HG03378 (cell line): ENCODE measurements around the gene SHISA5.
A peak's percentile ranks its signal among the peaks of the same experiment; 100 is the strongest.
"Not testable (repeated sequence)": the region's sequence is repeated elsewhere in the genome, so short reads cannot be mapped to it uniquely, and the experiment has no call there.

Source experiments
- ATAC-seq: cut with Tn5 transposase; IDR thresholded peaks from one replicate; pipeline ENCODE4 v1.9.1; 2021; ENCODE audit warnings: mild to moderate bottlenecking, moderate library complexity; ENCODE audit not compliant: unreplicated experiment

The SHISA5 gene

GRCh38 chr3:48461767-48462166 is 42.2 kb downstream of the SHISA5 start:
- not testable (repeated sequence) for ATAC-seq

- no peak for ATAC-seq
These were observed 43.5 kb downstream of the SHISA5 start for GRCh38 chr3:48460517-48460902.

- ATAC-seq: no peak
These were observed 44.0 kb downstream of the SHISA5 start for GRCh38 chr3:48459773-48460516.

DNA sequence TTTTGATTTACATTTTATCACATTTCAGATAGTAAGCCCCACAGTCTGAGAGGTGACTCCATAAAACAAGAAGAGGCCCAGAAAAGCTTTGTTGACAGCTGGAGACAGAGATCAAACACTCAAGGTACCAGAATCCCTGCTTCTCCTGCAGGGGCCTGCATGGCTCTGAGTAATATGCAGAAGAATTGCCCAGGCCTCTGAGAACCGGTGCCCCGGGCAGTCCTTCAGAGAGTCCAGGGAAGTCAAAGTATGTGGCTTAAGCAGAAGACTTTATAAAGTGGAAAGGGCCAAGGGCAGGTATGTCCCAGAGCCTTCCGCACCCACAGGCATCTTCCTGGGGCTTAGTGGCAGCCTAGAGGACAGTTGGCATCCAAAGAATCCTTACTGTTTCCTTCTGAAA is 44.6 kb downstream of the SHISA5 start:
- no peak for ATAC-seq

DNA sequence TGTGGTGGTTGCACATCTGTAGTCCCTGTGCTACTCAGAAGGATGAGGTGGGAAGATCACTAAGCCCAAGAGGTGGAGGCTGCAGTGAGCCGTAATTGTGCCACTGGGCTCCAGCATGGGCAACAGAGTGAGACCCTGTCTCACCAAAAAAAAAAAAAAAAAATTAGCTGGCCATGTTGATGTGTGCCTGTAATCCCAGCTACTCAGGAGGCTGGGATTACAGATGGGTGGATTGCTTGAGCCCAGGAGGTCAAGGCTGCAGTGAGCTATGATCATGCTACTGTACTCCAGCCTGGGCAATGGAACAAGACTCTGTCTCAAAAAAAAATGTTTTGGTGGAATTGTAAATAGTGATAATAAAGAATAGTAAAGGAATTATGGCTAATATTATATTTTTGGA is 47.5 kb downstream of the SHISA5 start:
- no peak for ATAC-seq

DNA sequence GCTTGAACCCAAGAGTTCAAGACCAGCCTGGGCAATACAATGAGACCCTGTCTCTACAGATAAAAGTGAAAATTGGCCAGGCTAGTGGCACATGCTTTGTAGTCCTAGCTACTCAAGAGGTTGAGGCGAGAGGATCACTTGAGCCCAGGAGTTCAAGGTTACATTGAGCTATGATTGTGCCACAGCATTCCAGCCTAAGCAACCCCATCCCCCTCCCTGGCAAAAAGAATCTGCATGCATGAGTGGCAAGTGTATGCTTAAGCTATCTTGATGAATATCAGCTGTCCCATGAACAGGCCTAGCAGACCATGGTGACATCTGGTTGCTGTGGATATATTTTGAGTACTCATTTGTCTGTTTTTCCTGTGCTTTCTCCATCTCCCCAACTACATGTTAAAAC is 52.7 kb downstream of the SHISA5 start:
- no peak for ATAC-seq

DNA sequence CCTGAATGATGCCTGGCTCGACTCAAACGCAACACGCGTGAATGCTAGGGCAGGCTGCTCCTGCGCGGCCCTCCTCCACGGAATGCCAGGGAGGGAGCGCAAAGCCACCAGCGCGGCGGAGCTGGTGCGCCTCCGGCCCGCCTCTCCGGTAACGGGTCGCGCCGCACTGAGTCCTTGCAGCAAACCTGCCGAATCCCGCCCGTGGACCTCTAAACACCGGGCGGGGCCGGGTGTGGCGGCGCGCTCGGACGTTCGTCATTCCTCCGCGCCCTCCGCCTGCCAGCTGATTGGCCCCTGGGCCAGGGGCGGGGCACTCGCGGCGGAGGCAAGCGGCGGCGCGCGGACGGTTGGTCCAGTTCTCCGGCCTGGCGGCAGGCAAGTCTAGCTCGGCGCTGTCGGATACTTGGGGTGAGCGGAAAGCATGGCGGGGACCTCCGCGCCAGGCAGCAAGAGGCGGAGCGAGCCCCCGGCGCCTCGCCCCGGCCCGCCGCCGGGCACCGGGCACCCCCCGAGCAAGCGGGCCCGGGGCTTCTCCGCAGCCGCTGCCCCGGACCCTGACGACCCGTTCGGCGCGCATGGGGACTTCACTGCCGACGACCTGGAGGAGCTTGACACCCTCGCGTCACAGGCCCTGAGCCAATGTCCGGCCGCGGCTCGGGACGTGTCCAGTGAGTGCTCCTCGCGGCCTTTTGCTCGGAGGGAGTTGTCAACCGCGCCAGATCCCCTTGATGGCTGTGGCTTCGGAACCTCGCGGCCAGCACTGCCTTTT is 57.4 kb downstream of the SHISA5 start, which contains the start of gene ATRIP:
ATRIP (plus strand) TSS at position 313 of the 769 bp plus-strand sequence; CDS start at position 422, 109 bp downstream.
- peak; percentile 67 for ATAC-seq

- peak; percentile 12 for ATAC-seq
These were observed 57.9 kb downstream of the SHISA5 start for GRCh38 chr3:48446043-48446424.

DNA sequence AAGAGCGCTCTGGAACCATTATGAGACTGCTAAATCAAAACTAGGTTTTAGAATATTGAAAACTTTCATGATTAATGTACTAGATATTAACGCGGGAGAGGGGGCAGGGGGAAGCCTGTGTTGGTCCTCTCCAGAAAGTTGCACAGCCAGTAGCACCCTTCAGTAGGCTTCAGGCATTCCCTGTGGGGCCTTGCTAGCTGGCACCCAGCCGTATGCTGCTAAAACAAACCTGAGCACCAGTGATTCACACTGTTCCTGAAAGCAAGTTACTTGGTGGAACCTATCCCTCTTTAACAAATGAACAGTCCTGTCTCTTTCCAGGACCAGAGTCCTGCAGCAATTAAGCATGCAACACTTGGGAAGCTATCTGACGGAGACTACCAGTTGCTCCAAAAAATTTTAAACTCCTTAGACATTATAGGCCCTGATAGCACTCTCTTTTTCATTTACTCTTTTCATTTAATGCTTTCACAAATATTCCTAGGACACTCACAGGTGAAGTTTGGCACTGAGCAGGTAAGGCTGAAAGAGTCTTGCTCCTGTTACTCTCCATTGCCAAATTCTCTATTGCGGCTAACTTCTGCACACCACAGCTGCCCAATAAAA is 58.6 kb downstream of the SHISA5 start:
- ATAC-seq: no peak

DNA sequence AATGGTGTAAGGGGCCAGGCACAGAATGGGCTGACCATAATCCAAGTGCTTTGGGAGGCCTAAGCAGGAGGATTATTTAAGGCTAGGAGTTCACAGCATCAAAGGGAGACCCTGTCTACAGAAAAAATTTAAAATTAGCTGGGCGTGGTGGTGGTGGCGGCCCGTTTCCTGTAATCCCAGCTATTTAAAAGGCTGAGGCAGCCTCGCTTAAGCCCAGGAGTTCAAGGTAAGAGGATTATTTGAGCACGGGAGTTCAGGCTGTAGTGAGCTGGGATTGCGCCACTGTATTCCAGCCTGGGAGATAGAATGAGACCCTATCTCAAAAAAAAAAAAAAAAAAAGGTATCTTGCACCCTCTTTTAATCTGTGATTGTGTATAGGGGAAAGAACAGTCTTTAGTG is 62.0 kb downstream of the SHISA5 start:
- ATAC-seq: no peak

DNA sequence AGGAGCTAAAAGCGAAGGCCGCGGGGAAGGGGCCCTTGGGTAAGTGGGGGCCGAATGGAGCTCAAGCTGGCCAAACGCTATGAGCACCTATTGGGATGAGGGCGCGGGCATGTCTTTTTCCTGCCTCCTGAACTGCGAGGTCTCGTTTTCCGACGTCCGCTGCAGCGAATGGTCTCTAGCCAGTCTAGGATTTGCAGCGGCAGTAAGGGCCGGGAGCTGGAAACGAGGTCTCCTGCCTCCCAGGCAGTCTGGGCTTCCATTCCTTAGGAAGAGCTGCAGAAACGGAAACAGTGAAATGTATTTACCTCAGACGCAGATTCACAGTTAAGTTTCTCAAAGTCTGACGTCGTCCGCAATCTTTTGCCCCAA is 63.4 kb downstream of the SHISA5 start:
- no peak for ATAC-seq

GRCh38 chr3:48439820-48440589 is 64.0 kb downstream of the SHISA5 start, which contains the start of the genes CCDC51 and TMA7:
Gene CCDC51 (minus strand): TSS chr3:48440119. CDS start chr3:48435128, 4,991 bp downstream.
Gene TMA7 (plus strand): TSS chr3:48440257. CDS start chr3:48440297, 40 bp downstream.
- ATAC-seq: peak; percentile 89

DNA sequence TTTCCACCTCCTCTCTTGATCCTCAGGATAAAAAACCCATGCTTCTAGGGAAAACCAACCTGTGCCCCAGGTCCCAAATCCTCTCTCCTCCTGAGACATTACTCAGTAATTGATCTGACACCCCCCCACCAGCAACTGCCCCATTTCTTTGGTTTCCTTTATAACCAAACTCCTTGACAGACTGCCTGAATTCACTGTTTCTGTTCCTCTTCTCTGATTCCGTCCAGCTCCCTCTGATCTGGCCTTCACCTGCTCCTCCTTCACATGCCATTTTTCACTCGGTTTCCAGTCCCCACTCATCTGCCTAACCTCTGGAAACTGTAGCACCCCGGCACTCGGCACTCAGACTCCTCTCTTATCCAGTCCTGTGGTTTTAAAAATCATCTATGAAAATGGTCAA is 66.2 kb downstream of the SHISA5 start:
- no peak for ATAC-seq

GRCh38 chr3:48436855-48437254 is 67.1 kb downstream of the SHISA5 start:
- ATAC-seq: no peak

- ATAC-seq: no peak
These were observed 67.5 kb downstream of the SHISA5 start for GRCh38 chr3:48436477-48436787.

- no peak for ATAC-seq
These were observed 68.0 kb downstream of the SHISA5 start for GRCh38 chr3:48435774-48436476.

- no peak for ATAC-seq
These were observed 68.8 kb downstream of the SHISA5 start for GRCh38 chr3:48435223-48435595.

DNA sequence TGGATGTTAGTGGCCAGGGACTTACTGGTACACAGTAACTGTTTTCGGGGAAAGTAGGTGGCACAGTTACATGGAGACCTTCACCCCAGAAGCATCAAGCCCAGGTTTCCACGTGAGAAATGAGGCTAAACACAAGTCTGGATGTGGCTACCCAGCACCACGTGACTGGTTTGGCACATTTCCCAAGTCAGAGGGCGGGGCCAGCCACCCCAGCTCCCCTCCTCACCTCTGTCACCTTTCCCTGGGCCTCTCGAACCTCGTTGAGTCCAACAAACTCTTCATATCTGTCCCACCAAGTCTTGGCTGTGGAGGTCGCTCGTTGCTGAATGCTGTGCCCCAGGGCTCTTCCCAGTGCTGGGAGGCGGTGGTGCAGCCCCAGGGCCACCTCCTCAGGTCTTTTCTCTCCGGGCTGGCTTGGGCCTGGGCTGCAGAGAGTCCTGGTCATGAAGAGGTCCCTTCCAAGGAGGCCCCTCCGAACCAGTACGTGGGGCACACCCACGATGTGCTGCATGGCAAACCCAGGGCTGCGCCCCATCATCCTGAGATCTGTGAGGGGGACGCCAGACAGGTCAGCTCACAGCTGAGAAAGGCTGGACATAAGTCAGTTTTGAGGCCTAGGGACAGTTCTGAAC is 69.3 kb downstream of the SHISA5 start:
- ATAC-seq: no peak

DNA sequence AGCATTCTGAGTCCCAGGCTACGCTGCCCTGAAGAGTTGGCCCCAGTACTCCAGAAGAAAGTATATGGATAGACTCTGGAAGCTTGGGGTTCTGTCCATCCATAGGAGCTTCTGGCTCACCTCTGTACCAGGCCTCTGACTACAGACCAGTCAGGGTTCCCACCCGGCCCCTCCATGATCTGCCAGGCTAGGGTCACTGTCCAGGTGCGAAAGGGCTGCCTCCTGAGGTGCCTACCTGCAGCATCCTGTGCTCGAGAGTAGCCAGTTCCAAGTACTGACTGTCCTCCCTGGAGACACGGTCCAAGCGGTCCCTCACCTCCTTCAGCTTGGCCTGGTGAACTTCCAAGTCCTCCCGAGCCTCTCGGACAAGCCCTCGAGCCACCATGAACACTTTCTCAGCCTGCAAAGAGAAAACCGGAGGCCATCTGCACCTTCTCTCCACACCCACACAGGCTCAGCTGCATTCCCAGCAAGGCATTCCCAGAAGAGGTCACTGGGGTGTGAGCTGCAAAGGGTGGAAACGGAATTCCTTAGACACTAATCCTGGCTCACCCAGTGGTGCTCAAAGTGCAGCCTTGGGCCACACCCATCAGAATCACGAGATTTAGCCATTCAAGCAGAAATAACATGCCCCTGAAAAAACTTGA is 70.4 kb downstream of the SHISA5 start:
- ATAC-seq: no peak
